GM12874 (cell line): ENCODE results near the gene EFCAB6.

Experiments
- TF ChIP-seq, protein P1 (sequence below): IDR thresholded peaks from 2 replicates; pipeline ENCODE4 v1.5.1; 2011; ENCODE audit warnings: low read depth, mild to moderate bottlenecking, control low read depth, low read length, moderate library complexity; ENCODE audit not compliant: insufficient read depth

EFCAB6 gene

DNA sequence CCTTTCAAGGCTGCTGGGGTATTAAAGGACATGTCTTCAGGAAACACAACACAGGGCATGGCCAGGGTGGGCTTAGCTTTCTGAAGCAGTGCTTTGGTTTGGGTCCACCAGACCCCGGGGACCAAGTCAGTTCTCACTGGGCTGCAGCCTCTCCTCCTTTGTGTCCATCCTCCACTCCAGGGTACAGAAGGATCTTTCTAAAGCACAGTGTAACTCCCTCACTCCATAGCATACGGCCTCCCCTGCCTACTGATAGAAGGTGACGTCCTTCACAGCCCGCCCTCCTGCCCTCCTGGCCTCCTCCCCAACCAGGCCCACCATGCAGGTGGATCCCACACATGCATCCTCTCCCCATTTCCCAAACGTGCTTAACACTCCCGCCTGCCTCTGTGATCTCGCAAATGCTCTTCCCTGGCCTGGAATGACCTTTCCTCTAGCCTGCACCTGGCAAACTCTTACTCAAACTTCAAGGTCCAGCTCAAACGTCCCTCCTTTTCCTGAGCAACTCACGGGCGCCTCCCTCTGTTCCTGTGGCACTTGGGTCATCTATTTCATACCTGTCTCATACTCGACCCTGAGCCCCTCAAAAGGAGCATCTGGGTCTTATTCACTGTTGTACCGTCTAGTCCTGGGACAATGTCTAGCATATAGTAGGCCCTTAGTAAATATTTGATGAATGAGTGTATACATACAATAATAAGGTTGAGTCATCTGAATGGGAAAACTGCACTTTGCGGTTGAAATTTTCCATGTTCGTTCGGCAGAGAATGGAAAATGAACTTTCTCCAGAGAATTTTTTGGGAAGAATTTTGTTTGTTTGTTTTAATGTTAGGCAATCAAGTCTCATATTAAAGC, 187.7 kb downstream of the EFCAB6 start:
- TF ChIP-seq, protein P1, sequence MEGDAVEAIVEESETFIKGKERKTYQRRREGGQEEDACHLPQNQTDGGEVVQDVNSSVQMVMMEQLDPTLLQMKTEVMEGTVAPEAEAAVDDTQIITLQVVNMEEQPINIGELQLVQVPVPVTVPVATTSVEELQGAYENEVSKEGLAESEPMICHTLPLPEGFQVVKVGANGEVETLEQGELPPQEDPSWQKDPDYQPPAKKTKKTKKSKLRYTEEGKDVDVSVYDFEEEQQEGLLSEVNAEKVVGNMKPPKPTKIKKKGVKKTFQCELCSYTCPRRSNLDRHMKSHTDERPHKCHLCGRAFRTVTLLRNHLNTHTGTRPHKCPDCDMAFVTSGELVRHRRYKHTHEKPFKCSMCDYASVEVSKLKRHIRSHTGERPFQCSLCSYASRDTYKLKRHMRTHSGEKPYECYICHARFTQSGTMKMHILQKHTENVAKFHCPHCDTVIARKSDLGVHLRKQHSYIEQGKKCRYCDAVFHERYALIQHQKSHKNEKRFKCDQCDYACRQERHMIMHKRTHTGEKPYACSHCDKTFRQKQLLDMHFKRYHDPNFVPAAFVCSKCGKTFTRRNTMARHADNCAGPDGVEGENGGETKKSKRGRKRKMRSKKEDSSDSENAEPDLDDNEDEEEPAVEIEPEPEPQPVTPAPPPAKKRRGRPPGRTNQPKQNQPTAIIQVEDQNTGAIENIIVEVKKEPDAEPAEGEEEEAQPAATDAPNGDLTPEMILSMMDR, result no peak

DNA sequence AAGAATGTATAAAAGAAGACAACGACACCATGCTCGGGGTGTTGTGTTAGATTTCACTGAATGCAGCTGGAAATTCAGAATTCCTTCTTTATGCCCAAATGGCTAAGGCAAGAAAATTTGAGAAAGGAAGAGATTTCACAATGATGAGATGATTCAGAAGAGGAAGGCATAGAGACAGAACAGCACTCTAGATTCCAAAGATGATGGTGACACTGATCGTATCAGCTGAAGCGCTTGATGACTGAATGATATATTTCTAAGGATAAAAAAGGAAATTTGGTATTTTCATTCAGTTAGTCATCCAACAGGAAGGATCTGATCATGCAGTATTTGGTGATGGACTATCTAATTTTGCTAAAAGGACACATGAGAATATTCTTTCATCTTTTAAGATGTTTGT, 189.2 kb downstream of the EFCAB6 start:
- TF ChIP-seq, protein P1, result no peak

- TF ChIP-seq, protein P1, result no peak
Measured at GRCh38 chr22:43620197-43620596, 191.9 kb downstream of the EFCAB6 start.

GRCh38 chr22:43618517-43618916, 193.6 kb downstream of the EFCAB6 start:
- TF ChIP-seq, protein P1, result no peak

- TF ChIP-seq, protein P1, result no peak
Measured at GRCh38 chr22:43616645-43617044, 195.5 kb downstream of the EFCAB6 start.

DNA sequence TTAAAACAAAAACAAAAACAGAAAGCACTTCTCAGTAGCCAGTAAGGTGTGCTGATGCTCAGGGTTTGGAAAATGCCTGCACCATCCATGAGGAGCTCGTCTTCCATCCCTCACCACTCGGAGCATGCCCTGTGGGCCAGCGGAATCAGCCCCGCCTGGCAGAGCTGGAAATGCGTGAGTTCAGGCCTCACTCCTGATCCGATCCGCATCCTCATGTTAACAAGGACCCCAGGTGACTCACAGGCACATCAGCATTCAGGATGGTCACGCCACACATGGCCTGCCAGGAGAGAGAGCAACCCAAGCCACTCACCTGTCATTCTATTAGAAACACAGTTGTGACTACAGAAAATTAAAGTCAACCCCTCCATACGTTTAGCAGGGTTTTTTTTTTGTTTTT, 211.8 kb downstream of the EFCAB6 start:
- TF ChIP-seq, protein P1, result no peak

DNA sequence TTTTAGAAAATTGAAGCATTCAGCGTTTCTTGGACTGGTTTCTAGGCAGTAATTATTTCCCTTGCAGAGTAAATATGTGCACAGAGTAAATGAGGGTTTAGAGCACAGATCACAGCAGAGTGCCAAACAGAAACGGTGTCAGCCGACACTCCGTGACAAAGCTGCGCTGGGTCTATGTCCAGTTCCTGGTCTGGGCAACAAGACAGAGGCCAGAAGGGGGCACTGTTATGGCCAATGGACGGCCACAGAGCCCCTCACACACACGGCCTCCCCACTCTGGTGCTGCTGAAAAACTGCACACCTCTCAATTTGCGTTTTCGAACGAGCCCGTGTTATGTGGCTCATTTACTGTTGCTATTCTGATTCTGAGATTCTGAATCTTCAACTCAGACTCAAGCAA, 219.6 kb downstream of the EFCAB6 start:
- TF ChIP-seq, protein P1, result no peak

- TF ChIP-seq, protein P1, result no peak
Measured at GRCh38 chr22:43591380-43591779, 220.7 kb downstream of the EFCAB6 start.
